MM.1S (cell line): ENCODE measurements around the gene REST.

ENCODE experiments used
- CTCF ChIP-seq: fragments of 300-600 bp; sonication (generic); IDR thresholded peaks from 2 replicates; pipeline ENCODE4 v1.5.1; 2016; ENCODE audit warnings: antibody characterized with exemption, low read length, mixed read lengths
- EZH2phosphoT487 ChIP-seq: fragments of 300-600 bp; sonication (generic); IDR thresholded peaks from 2 replicates; pipeline ENCODE4 v1.6.1; 2018; ENCODE audit warnings: antibody characterized with exemption, low read length

GRCh38 chr4:56977321-56978012 is 69.8 kb downstream of the REST start, which contains the start of gene NOA1:
- TF ChIP-seq CTCF (no peak), EZH2phosphoT487 (no peak)
